NCI-H2081 (cell line): ENCODE measurements around the gene CAMK1.

ENCODE experiments used
- DNase-seq, 2 experiments: peaks; one replicate each; lab custom pipeline; 2025; lab: John Stamatoyannopoulos, UW

CAMK1 gene

DNA sequence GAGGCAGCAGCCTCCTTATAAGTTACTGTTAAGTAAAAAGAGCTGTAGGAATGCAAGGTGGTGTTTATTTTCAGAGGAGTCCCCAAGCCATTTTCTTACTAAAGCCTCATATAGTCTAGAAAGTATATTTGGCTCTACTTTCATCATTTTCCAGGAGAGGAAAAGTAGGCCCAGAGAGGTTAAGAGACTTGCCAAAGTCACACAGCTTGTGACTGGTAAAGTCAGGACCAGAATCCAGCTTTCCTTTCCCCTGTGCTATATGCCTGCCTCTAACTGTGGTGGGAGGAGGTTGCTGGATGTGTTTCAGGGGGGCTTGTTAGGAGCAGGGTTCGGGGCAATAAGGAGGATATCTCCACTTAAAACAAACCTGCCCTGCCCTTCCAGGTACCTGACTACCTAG, 27.2 kb downstream of the CAMK1 start:
- DNase-seq: no peak

- no peak for DNase-seq
Observed at GRCh38 chr3:9739181-9739580, 30.6 kb downstream of the CAMK1 start.

- DNase-seq: no peak
Observed at GRCh38 chr3:9736831-9737230, 32.9 kb downstream of the CAMK1 start.

DNA sequence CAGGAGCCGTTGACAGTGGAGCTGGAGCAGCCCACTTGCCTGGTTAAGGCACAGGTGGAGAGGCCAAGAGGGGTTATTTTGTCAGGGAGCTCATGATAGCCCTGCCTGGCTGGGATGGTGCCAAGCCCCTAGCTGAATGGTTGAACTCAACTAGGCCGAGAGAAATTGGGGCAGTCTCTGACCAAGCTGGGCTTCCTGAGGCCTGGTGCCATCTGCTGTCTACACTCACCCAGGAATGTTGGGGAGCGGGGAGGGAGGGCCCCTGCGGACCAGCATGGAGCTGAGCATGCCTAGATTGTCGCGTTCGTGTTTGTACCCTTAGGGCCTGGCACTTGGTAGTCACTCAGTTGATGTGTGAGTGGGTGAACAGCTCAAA, 37.0 kb downstream of the CAMK1 start:
- no peak for DNase-seq

DNA sequence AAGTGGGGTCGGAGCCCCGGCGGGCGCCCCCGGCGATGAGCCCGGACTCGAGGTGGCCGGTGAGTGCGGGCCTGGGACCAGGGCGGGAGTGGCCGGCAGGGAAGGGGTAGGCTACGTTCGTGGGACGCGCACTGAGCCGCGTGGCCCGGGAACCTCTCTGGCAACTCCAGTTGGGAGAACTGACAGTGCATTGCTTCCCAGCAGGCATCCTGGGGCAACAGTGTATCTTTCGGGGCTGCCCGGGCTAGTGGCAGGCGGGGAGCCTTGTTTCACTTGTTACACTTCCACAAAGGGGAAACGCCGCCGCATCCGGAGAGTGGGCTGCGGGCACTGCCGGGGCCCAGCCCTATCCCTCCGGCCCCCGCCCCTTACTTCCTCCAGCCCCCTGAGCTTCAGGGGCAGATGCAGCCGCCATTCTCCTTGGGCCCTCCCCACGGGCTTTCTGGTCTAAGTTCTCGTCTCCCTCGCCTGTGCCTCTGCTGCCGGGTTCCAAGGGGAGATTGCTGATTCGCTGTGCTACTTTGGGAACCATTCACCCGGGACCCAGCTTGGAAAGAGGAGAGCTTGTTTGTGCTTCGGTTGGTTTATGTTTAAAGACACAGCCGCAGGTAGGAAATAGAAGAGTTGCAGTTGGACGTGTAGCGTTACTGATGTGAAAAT, 37.5 kb downstream of the CAMK1 start:
- DNase-seq: no peak

- DNase-seq: peak; percentile 97 to 99
Observed at GRCh38 chr3:9731206-9732079, 38.3 kb downstream of the CAMK1 start, which contains the start of gene BRPF1. Gene BRPF1, plus strand, starts transcription at chr3:9731735. Its CDS starts 2,406 bp downstream, at chr3:9734141.

DNA sequence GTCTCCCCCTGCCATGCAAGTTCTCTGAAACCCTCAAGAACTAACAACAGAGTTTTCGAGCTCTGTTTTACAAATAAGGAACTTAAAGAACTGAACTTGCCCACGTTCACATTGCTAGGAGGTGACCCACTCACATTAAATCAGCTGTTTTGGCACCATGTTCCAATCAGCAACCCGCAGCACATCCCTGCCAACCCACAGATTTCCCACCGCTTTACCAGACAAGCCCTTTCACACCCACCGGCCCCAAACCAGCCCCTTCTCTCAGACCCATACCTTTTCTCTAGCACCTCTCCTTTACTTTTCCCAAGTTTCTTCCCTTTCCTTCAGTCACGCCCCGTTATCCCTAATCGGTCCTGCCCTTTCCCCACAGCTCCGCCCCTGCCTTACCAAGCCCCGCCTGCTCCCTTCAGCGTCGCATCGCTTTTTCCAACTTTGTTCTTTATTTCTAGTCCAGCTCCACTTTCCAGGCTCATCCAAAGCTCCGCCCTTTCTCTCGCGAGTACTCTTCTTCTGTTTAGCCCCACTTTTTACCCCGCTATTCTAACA, 39.0 kb downstream of the CAMK1 start:
- DNase-seq: peak; percentile 76 to 78

DNA sequence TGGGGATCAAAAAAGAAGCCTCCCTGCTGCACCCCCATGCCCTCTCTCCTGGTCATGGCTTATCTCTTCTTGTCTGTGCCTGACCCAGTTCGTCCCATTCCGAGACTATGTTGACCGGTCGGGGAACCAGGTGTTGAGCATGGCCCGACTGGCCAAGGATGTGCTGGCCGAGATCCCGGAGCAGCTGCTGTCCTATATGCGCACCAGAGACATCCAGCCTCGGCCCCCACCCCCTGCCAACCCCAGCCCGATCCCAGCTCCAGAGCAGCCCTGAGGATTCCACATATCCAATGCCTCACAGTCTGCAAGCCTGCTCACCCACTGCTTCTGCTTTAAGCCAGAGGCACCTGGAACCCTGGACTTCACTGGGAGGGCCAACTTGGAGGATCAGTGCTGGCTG, 40.3 kb downstream of the CAMK1 start:
- DNase-seq: no peak

GRCh38 chr3:9727743-9728142, 42.0 kb downstream of the CAMK1 start:
- no peak for DNase-seq

DNA sequence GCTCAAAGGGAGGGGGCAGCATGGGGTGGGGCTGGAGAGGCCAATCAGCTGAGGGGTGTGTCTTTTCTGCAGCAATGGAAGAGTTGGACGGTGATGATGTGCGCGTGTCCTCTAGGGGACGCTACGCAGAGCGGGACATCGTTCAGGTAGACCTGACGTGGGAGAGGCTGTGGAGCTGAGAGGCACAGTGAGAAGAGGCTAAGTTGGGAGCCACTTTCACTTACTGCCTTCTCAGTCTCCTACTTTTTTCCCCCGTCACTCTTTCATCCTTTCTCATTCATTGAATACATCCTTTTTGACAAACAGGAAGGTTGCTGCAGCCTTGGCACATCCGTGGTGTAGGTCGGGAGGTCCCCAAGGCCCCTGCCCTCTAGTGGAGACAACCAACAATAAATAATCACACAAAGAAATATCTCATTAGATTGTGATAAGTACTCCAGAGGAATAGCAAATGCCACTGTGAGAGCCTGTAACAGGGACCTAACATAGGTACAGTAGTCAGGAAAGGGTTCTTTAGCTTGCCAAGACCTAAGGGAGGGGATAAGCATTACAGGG, 42.6 kb downstream of the CAMK1 start:
- DNase-seq: no peak

DNA sequence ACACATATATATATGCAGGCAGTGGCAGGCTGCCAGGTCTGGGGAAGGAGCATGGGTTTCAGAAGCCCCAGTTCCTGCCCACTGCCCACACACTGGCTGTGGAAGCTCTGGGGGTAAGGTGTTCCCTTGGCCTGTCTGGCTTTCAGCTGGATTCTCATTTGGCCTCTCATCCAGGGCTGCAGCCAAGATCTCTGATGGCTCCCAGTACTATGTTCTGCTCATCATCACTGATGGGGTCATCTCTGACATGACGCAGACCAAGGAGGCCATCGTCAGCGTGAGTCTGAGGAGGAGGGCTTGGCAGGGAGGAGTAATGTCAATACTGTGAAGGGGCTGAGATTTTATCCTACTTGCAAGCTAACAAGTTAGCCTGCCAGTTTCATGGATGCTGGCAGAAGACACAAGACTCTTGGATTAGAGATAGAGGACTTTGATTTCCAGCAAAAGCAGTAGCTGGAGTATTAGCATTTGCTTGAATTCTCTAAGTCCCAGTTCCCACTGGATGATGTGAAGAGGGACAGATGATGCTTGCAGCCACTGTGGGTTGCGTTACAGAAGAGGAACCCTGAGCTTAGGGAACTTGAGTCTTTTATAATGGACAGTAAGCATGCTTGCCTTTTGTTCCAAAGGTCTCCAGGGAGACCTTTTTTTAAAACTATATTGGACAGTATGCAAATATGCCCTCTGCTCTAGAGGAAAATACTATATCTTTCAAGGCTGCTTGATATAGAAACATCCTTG, 43.8 kb downstream of the CAMK1 start:
- no peak for DNase-seq

DNA sequence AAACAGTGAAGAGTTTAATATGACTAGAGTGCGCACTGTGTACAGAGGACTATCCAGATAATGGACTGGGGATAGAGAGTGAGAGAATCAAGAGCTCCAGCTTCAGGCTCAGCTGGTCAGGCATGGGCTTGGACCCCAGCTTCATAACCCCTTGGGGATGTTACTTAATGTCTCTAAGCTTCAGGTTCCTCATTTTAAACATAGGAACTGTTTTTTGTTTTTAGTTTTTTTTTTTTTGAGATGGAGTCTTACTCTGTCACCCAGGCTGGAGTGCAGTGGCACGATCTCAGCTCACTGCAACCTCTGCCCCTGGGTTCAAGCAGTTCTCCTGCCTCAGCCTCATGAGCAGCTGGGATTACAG, 48.1 kb downstream of the CAMK1 start:
- no peak for DNase-seq

DNA sequence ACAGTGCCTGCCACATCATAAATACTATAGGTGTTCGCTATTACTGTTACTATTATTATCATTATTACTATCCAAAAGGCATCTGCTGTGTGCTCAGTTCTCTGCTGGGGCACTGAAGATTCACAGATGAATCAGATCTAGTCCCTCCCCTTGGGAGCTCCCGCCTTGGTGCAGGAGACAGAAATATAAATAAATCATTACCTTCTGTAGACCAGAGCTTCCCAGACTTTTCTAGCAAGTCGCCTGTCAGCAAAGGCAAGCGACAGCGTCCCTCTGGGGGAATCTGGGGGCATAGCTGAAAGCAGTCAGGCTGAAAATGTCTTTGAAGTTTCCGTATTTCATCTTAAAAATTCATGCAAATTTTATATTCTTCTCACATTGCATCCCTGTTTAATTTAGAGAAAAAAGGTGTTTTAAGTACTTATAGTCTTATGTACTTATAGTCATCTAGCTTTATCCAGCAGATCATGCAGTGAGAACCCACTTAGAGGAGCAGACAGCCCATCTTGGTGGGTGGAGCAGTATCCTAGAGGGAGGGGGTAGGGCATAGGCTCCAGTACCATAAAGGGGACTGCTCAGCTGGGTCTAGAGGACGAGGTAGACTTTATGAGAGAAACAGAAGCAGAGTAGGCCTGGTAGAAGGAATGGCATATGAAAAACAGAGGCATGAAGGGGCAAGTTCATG, 48.6 kb downstream of the CAMK1 start:
- DNase-seq: no peak

GRCh38 chr3:9718118-9718517, 51.6 kb downstream of the CAMK1 start:
- DNase-seq: no peak

DNA sequence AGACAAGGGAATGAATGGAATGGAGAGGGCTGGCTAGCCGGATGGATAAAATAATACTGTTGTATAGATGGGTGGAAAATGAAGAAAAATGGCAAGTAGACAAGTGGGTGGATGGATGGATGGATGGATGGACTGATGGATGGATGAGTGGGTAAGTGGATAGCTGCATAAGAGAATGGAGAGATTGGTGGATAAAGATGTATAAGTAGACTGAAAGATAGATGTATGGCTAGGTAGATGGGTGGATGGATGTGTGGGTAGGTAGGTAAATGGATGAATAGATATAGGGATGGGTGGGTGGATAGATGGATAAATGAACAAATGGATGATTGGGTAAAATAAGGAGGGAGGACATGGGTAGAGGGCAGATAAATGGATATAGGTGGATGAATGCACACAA, 52.2 kb downstream of the CAMK1 start:
- DNase-seq: no peak

- DNase-seq: no peak
Observed at GRCh38 chr3:9716801-9717555, 52.8 kb downstream of the CAMK1 start.

- DNase-seq: no peak
Observed at GRCh38 chr3:9715764-9716437, 53.8 kb downstream of the CAMK1 start.

GRCh38 chr3:9715136-9715535, 54.6 kb downstream of the CAMK1 start:
- DNase-seq: peak in 1 of 2 experiments; percentile 14

DNA sequence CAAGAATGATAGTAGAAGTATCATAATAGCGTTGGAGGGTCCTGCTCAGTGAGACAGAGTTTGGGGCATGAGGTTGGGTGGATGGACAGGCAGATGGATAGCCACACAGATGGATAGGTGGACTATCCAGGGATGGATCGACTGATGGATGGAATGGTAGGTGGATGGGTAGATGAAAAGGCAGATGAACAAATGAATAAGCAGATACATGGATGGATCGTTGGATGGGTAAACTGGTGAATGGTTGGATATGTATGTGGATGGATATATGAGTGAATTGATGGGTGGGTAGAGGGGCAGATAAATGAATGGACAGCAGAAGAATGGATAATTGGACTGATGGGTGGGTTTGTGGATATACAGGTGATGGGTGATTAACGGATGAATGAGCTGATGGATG, 56.6 kb downstream of the CAMK1 start:
- DNase-seq: no peak

GRCh38 chr3:9712415-9712814, 57.3 kb downstream of the CAMK1 start:
- DNase-seq: no peak
